Fibroblast of the aortic adventitia (primary cell): Measurements from ENCODE around the gene DHRS11. TPM values are rescaled to one million over a fixed set of nuclear protein-coding genes. Genes with fewer than 3 reads are reported as not detected.

Source experiments
- DNase-seq: peaks from one replicate; pipeline ENCODE4 v3.0.0-alpha.2; 2010; ENCODE audit warnings: low read depth
- H3K4me3 ChIP-seq: 2 replicates; pipeline ENCODE4 v1.5.1; 2011; ENCODE audit warnings: low read depth, mild to moderate bottlenecking, control low read depth, low read length, moderate library complexity
- CTCF ChIP-seq: IDR thresholded peaks from 2 replicates; pipeline ENCODE4 v1.5.1; 2011; ENCODE audit warnings: mild to moderate bottlenecking, low read length, control low read depth, inconsistent platforms; ENCODE audit not compliant: insufficient read depth
- total RNA-seq: library from RNA; depleted of rRNA; stranded (reverse); fragments of >200 nt; gene quantifications from 2 replicates; pipeline ENCODE4 v1.2.3, GENCODE V29; 2012; ENCODE audit warnings: low replicate concordance

DHRS11 gene
- total RNA-seq, 1 donor: 4.1 TPM

GRCh38 chr17:36593656-36594316 is 2.1 kb downstream of the DHRS11 start:
- DNase-seq: no peak
- TF ChIP-seq CTCF: no peak
- no peak overlapping the region for H3K4me3 ChIP-seq

GRCh38 chr17:36594626-36595401 is 3.1 kb downstream of the DHRS11 start:
- no peak for DNase-seq
- H3K4me3 ChIP-seq: no peak overlapping the region
- no peak for TF ChIP-seq CTCF

GRCh38 chr17:36597226-36597625 is 5.5 kb downstream of the DHRS11 start:
- no peak overlapping the region for H3K4me3 ChIP-seq
- DNase-seq: no peak
- no peak for TF ChIP-seq CTCF

GRCh38 chr17:36597866-36598777 is 6.4 kb downstream of the DHRS11 start:
- no peak for TF ChIP-seq CTCF
- no peak for DNase-seq
- no peak overlapping the region for H3K4me3 ChIP-seq

- no peak for TF ChIP-seq CTCF
- no peak overlapping the region for H3K4me3 ChIP-seq
- no peak for DNase-seq
These were observed 7.3 kb downstream of the DHRS11 start for GRCh38 chr17:36598951-36599401.

GRCh38 chr17:36599546-36600250 is 8.0 kb downstream of the DHRS11 start:
- H3K4me3 ChIP-seq: no peak overlapping the region
- no peak for DNase-seq
- TF ChIP-seq CTCF: no peak
